Mucosa of stomach (tissue), 1 donor: ENCODE data around the gene PIK3R6.
"Not testable (repeated sequence)": the region's sequence is repeated elsewhere in the genome, so short reads cannot be mapped to it uniquely, and the experiment has no call there.

Experiments used
- H3K27me3 ChIP-seq: one replicate; pipeline ENCODE4 v1.7.0; 2013; ENCODE audit warnings: mild to moderate bottlenecking, low read length; ENCODE audit not compliant: control insufficient read depth, insufficient read depth
- H3K36me3 ChIP-seq: one replicate; pipeline ENCODE4 v1.7.0; 2013; ENCODE audit warnings: low read length; ENCODE audit not compliant: control insufficient read depth, insufficient read depth
- H3K4me1 ChIP-seq: one replicate; pipeline ENCODE4 v1.7.0; 2013; ENCODE audit warnings: mild to moderate bottlenecking, low read length; ENCODE audit not compliant: control insufficient read depth, insufficient read depth
- H3K4me3 ChIP-seq: one replicate; pipeline ENCODE4 v1.7.0; 2013; ENCODE audit warnings: low read length
- H3K9ac ChIP-seq: one replicate; pipeline ENCODE4 v1.7.0; 2013; ENCODE audit warnings: mild to moderate bottlenecking, low read length, moderate library complexity
- H3K9me3 ChIP-seq: one replicate; pipeline ENCODE4 v1.7.0; 2013; ENCODE audit warnings: mild to moderate bottlenecking, low read length, moderate library complexity; ENCODE audit not compliant: control insufficient read depth
- donor health status: Pancreatic carcinoma.

Gene PIK3R6

GRCh38 chr17:8890671-8891070 is 23.2 kb upstream of the PIK3R6 start:
- Histone ChIP-seq H3K4me3 (no peak overlapping the region), H3K9me3 (no peaks in the 10 kb centered on the region), H3K36me3 (no peaks in the 10 kb centered on the region), H3K27me3 (no peaks in the 10 kb centered on the region), H3K4me1 (no peaks in the 10 kb centered on the region), H3K9ac (no peak overlapping the region)

- H3K4me3 ChIP-seq, result no peak overlapping the region
- H3K9ac ChIP-seq, result no peak overlapping the region
- H3K9me3 ChIP-seq, result no peaks in the 10 kb centered on the region
- no peaks in the 10 kb centered on the region for H3K4me1 ChIP-seq
- no peaks in the 10 kb centered on the region for H3K36me3 ChIP-seq
- no peaks in the 10 kb centered on the region for H3K27me3 ChIP-seq
Measured at GRCh38 chr17:8889458-8890210, 22.2 kb upstream of the PIK3R6 start.

DNA sequence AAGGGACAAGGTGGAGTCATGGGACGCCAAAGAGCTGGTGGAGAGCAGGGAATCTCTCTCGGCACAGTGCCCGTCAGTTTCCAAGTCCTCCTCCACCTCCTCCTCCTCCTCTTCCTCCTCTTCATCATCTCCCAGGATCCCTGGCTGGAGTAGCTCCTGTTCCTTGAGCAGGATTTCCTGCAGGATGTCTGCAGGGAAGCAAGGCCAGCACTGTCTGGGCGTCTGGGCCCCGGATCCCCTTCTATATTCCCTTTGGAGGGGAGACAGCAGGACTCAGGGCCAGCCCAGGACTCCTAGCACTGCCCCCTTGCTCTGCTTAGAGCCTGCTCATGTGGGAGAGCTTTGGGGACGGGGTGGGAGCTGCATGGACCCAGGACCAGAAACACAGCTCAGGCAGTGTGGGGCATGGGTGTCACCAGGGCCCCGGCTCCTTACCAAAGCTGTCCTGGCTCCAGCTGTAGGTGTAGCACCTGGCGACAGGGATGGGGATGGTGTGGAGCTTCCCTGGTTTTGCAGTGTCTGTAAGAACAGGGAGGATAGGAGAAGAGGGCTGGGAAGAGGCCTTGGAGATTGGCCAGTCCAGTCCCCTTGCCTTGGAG is 21.3 kb upstream of the PIK3R6 start:
- no peak overlapping the region for H3K9ac ChIP-seq
- no peaks in the 10 kb centered on the region for H3K4me1 ChIP-seq
- H3K27me3 ChIP-seq, result no peaks in the 10 kb centered on the region
- H3K4me3 ChIP-seq, result no peak overlapping the region
- no peaks in the 10 kb centered on the region for H3K36me3 ChIP-seq
- H3K9me3 ChIP-seq, result no peaks in the 10 kb centered on the region

DNA sequence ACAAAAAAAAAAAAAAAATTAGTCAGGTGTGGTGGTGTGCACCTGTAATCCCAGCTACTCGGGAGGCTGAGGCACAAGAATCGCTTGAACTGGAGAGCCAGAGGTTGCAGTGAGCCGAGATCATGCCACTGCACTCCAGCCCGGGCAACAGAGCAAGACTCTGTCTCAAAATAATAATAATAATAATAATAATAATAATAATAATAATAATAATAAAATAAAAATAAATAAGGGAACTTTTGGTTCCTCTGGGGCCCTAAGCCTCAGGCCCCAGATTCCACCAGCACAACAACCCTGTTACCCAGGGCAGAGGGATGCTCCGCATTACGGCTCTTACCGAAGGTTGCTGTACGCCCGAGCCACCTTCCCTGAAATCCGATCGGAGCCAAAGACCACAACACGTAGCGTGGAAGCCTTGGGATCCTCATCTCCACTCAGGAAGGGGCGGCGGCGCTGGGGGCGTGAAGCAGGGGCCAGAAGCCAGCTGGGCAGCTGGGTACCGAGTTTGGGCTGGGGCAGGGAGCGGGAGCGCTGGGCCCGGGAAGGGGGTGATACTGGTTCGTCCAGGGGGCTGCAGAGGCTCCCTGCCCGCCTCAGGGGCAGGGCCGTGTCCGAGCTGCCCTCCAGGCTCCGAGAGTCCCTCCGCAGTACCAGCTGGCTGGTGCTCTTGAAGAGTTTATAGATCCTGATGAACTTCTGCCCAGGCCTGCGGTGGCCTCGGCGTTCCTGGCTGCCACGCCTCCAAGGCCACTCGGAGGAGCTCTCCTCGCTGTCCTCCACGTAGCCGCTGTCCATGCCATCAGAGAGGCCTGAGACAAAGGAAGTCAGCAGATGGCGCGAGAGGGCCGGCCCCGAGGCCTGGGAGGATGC is 20.6 kb upstream of the PIK3R6 start:
- H3K9me3 ChIP-seq, result no peaks in the 10 kb centered on the region
- no peak overlapping the region for H3K9ac ChIP-seq
- no peaks in the 10 kb centered on the region for H3K27me3 ChIP-seq
- no peak overlapping the region for H3K4me3 ChIP-seq
- H3K4me1 ChIP-seq, result no peaks in the 10 kb centered on the region
- H3K36me3 ChIP-seq, result no peaks in the 10 kb centered on the region

DNA sequence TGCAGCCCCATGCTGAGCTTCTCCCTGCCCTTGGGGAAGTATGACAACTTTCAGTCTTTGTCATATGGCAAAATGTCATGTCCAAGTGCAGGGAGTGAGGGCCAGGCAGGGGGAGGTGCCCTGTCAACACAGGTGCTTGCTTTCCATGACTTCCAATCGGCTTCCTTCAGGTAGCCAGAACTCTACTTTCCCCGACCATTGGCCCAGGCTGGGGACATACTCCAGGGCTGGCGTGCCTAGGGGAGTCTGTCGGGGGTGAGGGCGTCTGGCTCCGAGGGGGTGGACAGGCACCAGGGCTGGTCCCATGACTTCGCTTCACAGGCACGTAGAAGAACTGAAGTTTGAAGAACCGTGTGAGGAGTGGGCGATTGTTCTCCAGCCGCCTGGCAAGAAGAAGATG is 19.8 kb upstream of the PIK3R6 start:
- Histone ChIP-seq H3K36me3 (no peaks in the 10 kb centered on the region), H3K4me1 (no peaks in the 10 kb centered on the region), H3K9ac (no peak overlapping the region), H3K9me3 (no peaks in the 10 kb centered on the region), H3K27me3 (no peaks in the 10 kb centered on the region), H3K4me3 (no peak overlapping the region)

- Histone ChIP-seq H3K36me3 (no peaks in the 10 kb centered on the region), H3K9me3 (no peaks in the 10 kb centered on the region), H3K4me3 (no peak overlapping the region), H3K9ac (no peak overlapping the region), H3K27me3 (no peaks in the 10 kb centered on the region), H3K4me1 (no peaks in the 10 kb centered on the region)
Measured at GRCh38 chr17:8885967-8886684, 18.7 kb upstream of the PIK3R6 start.

DNA sequence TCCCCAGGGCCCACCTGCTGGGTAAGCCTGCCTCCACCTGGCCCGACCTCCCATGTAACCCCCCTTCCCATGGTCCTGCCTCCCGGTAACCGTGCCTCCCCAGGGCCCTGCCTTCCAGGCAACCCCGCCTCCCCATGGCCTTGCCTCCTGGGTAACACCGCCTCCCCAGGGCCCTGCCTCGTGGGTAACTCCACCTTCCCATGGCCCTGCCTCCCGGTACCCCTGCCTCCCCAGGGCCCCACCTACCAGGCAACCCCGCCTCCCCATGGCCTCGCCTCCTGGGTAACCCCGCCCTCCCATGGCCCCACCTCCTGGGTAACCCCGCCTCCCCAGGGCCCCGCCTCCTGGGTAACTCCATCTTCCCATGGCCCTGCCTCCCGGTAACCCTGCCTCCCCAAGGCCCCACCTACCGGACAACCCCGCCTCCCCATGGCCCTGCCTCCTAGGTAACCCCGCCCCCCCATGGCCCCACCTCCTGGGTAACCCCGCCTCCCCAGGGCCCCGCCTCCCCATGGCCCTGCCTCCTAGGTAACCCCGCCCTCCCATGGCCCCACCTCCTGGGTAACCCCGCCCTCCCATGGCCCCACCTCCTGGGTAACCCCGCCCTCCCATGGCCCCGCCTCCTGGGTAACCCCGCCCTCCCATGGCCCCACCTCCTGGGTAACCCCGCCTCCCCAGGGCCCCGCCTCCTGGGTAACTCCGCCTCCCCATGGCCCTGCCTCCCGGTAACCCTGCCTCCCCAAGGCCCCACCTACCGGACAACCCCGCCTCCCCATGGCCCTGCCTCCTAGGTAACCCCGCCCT is 17.9 kb upstream of the PIK3R6 start:
- H3K4me1 ChIP-seq, H3K36me3 ChIP-seq, H3K4me3 ChIP-seq, H3K9me3 ChIP-seq, H3K27me3 ChIP-seq, H3K9ac ChIP-seq: not testable (repeated sequence)

- H3K27me3 ChIP-seq, result no peaks in the 10 kb centered on the region
- H3K4me1 ChIP-seq, result no peaks in the 10 kb centered on the region
- H3K9me3 ChIP-seq, result no peaks in the 10 kb centered on the region
- no peaks in the 10 kb centered on the region for H3K36me3 ChIP-seq
- H3K4me3 ChIP-seq, result no peak overlapping the region
- H3K9ac ChIP-seq, result no peak overlapping the region
Measured at GRCh38 chr17:8884336-8884990, 17.0 kb upstream of the PIK3R6 start.

- Histone ChIP-seq H3K9me3 (no peaks in the 10 kb centered on the region), H3K36me3 (no peaks in the 10 kb centered on the region), H3K4me1 (no peaks in the 10 kb centered on the region), H3K9ac (no peak overlapping the region), H3K27me3 (no peaks in the 10 kb centered on the region), H3K4me3 (no peak overlapping the region)
Measured at GRCh38 chr17:8883353-8883752, 15.9 kb upstream of the PIK3R6 start.

DNA sequence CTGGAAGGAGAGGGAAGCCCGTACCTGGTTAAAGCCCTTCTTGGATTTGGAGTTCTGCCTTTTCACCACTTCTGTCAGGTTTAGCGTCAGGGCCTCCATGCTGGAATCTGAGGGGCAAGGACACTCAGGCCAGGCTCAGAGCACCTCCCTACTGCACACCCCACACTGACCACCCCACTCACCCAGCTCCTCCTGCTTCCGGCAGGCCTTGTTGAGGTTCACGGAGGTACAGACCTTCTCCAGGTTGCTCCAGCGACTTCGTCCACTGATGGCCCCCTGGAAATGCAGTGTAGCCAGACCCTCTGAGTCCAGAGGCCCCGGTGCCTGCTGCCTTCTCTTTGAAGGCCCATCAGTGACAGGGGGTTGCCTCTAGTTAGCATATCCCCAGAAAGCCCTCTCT is 14.1 kb upstream of the PIK3R6 start:
- H3K36me3 ChIP-seq, result no peaks in the 10 kb centered on the region
- H3K4me3 ChIP-seq, result no peak overlapping the region
- no peaks in the 10 kb centered on the region for H3K27me3 ChIP-seq
- H3K9me3 ChIP-seq, result no peaks in the 10 kb centered on the region
- H3K9ac ChIP-seq, result no peak overlapping the region
- H3K4me1 ChIP-seq, result no peaks in the 10 kb centered on the region

DNA sequence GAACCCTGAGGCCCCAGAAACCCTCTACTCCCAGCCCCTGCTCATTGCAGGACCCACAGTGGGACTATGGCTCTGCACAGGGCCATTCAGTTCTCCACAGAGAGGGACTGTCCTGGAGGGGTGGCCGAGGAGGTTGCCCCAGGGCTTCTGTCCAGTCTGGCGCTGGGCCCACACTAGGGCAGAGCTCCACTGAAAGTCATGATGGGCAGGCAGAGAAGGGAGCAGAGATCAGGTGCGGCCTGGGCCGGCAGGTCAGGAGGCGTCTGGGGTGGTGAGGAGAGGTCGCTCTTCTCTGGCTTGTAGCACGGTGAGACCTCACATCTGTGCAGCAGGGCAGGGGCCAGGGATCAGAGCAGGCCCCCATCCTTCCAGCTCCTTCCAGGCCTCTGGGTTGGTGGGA is 13.0 kb upstream of the PIK3R6 start:
- Histone ChIP-seq H3K36me3 (no peaks in the 10 kb centered on the region), H3K9ac (no peak overlapping the region), H3K4me1 (no peaks in the 10 kb centered on the region), H3K4me3 (no peak overlapping the region), H3K27me3 (peaks cover 6% of the 10 kb centered on the region), H3K9me3 (no peaks in the 10 kb centered on the region)
